Measurements from ENCODE around the gene LONP1.

Gene LONP1

DNA sequence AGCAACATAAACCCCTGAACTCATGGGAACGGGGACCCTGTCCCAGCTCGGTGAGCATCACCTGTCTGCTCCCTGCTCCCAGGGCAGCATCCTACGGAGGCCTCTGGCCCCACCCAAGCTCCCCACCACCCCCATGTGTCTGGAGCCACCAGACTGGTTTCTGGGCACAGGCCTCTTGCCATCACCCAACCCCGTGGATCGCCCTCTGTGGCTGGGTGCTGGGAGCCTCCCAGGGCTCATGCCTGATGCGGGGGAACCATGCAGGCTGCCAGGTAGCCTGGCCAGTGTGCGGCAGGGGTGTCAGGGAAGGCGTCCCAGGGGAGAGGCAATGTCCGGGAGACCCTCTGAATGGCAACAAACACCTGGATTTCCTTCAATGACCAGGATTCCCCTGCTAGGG, 42.4 kb downstream of the LONP1 start:
- DNase-seq = no peak

DNA sequence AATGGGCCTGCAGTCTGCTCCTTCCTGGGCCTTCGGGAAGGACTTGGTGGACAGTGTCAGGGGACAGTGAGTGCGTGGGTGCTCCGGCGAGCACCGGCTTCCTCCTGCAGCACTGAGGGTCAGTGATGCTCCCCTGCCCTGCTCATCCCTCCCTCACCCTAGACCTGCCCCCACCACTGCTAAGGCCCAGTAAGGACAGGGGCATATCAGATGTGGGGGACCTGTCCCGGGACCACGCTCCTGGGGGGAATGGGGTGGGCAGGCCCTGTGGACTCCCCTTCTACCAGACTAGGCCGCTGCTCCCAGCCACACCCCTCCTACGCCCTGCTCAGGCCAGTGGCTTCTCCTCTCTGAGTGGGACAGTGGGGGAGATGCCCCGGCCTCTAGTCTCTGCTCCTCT, 42.8 kb downstream of the LONP1 start:
- DNase-seq = no peak

DNA sequence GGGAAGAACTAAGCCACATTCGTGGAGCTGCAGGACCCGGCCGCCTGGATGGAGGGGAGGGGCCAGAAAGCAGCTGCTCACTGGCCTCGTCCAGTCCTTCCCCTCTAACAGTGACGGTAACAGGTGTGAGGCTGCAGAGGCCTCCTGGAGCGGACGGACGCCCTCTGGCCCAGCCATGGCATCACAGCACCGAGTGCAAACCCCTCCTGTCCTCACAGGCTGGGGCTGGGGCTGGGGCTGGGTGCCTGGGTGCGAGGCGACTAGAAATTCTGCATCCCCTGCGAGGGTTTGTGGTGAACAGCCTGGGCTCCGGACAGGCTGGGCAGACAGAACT, 43.2 kb downstream of the LONP1 start:
- DNase-seq = no peak

DNA sequence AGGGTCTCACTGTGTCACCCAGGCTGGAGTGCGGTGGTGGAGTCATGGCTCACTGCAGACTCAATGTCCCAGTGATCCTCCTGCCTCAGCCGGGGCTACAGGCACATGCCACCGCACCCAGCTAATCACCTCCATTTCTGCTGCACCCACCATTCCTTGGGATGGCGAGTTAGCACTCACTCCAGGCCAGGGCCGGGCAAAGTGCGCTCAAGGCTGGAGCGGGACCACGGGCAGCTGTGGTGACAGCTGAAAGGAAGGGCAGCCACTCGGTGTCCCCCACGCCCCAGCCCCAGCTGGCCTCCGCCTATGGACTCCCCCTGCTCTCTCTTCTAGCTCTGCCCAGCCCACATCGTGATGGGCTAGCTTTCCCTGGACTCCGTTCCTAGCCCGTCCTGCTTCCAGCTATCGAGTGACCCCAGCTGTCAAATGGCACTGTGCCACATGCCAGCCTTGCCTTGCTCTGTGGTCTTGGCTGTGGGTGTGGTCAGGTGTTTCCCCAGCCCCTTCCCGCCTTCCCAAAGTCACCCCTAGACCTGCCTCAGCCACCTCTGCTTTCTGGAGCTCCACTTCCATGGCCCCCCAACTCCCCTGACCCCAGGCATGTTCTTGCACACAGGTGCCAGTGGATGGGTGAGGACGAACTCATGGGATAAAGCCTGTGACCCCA, 43.7 kb downstream of the LONP1 start:
- no peak for DNase-seq

DNA sequence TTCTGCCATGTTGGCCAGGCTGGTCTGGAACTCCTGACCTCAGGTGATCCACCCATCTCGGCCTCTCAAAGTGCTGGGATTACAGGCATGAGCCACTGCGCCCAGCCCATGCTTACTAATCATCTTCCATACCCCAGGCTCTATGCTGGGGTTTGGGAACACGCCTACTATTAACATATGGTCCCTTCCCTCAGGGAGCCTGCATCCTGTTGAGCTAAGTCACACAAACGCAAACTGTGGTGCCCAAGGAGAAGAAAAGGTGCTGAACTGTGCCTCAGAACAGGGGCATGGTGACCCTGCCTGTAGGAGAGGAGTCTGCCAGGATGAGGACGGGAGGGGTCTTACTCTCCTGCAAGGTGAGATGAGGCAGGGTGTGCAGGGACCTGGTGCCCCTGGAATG, 45.2 kb downstream of the LONP1 start:
- DNase-seq = no peak

DNA sequence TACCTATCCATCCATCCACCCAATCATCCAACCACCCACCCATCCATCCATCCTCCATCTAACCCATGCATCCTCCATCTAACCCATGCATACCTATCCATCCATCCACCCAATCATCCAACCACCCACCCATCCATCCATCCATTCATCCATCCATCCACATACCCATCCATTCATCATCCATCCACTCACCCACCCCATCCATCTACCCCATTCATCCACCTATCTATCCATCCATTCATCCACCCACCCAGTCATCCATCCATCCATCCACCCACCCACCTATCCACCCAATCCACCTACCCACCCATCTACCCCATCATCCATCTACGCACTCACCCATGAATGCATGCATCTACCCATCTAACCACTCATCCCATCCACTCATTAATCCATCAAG, 46.2 kb downstream of the LONP1 start:
- no peak for DNase-seq

DNA sequence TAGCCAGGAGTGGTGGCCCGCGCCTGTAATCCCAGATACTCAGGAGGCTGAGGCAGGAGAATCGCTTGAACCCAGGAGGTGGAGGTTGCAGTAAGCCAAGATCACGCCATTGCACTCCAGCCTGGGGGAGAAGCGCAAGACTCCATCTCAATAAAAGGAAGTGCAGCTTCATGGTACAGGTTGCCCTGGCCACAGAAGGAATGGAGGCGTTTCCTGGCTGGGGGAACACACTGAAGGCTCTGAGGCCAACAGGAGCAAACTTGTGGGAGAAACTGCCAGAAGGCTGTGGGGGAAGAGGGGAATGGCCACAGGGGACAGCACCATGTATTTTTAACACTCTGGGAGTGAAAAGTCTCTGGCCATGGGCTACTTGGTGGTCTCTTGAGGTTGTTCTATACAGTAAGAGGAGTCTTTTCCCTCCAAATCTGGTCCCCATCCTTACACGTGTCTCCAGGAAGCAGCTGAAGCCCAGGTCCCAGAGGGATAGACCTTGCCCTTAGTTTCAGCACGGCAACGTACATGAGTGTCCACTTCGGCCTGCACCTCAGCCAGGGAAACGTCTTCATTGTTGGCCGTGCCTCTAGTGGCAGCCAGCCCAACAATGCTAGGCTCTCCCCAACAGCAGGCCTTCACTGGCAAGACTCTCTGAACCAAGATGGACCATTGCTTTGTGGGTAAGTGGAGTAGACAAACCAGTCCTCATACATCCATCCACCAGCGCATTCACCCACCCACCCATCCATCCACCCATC, 47.1 kb downstream of the LONP1 start:
- no peak for DNase-seq

DNA sequence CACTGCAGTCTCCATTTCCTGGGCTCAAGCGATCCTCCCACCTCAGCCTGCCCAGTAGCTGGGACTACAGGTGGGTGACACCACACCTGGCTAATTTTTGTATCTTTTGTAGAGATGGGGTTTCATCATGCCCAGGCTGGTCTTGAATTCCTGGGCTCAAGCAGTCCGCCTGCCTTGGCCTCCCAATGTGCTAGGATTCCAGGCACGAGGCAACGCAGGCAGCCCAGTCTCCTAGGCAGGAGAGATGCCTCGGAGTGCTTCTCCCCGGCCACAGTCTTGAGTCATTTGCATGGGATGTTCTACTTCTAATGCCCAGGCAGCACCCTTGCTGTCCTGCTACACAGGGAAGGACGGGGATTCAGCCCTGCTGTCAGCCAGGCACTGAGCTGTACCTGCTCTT, 48.3 kb downstream of the LONP1 start:
- no peak for DNase-seq

DNA sequence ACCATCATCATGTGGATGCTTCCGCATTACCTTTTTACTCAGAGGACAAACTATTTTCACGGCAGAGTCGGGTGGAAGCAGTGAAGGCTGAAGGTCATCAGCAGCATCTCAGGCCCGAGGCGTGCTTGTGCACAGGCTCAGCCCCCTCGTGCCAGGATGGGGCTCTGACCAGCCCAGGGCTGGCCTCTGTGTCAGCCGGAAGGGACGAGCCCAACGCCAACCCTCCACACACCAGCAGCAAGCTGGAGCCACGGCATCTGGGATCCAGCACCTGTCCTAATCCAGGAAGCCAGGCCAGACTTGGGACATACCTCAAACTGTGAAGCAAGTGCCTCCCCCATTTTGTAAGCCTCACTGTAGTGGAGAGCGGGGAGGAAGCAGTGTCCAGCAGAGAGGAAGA, 50.7 kb downstream of the LONP1 start:
- DNase-seq = no peak

DNA sequence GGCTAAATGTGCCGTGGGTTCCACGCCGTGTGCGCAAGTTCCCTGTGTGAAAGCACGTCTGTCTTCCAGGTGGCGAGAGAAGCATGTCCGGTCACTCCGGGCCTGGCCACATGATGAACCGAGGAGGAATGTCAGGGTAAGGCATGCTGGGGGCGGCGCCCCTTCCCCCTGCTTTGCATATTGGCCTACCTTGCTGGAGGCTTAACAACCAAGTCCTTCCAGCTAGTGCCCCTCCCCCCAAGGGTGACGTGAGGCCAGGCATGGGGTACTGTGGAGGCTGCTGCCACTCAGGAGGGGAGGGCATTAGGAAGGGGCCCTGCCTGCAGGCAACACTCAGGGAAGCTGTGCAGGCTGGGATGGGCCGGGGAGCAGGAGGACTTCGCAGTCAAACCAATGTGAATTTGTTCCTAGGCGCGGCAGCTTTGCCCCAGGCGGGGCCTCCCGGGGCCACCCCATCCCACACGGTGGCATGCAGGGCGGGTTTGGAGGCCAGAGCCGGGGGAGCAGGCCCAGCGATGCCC, 52.1 kb downstream of the LONP1 start:
- DNase-seq = no peak

DNA sequence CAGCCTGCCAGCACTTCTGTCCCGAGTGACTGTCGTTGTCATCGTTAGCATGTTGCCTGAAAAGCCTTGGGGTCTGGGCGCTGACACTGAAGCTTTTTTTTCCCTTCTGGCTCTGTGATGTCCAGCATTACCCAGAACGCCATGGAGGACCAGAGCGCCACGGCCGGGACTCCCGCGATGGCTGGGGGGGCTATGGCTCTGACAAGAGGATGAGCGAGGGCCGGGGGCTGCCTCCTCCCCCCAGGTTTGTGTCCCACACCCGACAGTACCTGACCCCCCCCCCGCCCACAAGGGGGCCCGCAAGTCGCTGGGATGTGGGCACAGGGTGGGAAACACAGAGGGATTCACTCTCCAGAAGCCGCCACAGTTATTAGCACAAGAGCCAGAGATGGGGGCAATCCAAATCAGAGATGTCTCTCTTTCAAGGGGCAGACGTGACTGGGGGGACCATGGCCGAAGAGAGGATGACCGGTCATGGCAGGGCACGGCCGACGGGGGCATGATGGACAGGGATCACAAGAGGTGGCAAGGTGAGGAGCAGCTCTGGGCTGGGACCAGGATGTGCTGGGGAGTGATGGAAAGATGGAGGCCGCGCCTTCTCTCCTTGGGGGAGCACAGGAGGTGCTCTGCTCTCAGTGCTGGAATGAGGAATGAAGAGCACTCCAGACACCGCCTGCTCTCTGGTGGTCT, 52.9 kb downstream of the LONP1 start:
- no peak for DNase-seq

DNA sequence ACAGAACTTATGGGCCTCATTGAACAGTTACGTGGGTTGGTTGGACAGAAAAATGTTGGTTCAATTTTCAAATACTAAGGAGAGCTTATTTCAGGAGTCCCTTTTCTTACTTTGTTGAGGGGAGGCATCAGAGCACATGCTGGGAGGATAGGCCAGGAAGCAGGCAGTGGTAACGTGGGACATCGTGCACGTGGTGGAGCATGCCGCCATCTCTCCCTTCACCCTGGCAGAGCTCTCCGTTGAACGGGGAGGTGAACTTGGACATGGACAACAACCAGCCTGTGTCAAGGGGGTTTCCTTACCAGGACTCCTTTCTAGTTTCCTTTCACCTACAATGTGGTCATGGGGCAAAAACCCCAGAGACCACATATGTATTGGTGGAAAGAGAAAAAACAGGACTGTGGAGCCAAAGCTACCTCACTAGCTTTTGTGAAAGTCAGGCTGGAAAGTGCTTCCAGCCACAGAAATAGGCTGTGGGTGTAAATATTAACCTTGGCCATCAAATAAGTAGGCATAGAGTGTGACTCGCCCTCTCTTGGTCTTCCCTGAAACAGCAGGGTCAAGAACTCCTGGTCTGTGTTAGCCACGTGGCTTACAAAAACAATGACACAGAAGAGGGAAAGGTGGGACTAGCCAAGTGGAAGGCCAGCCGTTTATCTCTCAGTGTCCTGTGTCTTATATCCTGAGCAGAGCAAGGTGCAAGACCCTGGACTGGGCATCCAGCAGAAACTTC, 54.0 kb downstream of the LONP1 start:
- DNase-seq = no peak

DNA sequence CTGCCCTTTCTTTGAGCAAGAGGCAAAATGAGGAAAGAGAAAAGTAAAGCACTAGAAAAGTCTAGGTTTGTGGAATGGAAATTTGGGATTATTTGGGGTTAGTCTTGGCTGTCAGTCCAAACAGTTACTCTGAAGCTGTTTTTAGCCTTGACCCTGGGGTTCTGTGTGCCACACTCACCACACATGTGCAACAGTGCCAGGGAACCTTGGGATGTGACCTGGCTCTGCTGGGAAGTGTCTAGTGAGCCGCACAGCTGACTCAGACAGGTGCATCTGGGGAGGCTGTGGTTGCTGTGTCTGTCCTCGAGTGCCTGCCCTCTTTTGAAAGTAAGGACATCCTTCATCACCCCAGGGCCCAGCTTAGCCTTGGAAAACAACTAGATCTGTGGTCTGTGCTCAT, 55.4 kb downstream of the LONP1 start:
- no peak for DNase-seq

DNA sequence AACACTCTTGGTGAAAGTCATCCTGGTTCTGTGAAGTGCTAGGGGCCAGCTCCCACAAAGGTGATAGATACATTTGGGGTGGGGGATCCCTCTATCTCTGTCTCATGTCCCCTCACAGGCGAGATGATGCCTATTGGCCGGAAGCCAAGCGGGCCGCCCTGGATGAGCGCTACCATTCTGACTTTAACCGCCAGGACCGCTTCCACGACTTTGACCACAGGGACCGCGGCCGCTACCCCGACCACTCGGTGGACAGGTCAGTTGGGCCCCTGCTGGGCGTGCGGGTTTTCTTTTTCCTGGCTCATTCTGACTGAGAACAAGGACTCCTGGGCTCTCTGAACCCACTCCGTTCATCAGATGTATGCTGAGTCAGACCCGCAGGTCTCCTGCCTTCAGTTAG, 56.0 kb downstream of the LONP1 start:
- no peak for DNase-seq

DNA sequence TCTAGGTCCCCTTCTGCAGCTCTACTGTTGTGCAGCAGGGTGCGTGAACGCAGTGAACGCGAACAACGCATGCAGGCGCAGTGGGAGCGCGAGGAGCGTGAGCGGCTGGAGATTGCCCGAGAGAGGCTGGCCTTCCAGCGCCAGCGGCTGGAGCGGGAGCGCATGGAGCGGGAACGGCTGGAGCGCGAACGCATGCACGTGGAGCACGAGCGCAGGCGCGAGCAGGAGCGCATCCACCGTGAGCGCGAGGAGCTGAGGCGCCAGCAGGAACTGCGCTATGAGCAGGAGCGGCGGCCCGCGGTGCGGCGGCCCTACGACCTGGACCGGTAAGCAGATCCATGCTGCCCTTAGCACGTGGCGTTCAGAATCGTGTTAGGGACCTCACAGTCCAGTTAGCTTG, 58.5 kb downstream of the LONP1 start:
- no peak for DNase-seq

DNA sequence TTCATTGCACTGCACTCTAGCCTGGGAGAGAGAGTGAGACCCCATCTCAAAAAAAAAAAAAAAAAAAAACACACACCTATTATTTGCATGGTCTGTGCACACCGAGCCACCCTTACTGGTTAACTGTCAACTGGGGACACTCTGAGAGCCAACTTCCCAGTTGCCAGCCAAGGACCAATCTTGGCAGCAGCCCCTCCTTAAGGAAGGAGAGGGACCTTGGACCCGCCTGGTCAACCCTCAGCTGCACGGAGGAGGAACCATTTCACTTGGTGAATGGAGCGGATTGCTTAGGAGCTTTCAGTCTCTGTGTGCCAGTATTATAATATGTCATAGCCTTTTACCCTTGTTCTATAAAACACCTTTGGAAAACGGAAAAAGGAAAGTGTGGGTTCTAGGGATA, 64.5 kb downstream of the LONP1 start:
- DNase-seq = no peak

DNA sequence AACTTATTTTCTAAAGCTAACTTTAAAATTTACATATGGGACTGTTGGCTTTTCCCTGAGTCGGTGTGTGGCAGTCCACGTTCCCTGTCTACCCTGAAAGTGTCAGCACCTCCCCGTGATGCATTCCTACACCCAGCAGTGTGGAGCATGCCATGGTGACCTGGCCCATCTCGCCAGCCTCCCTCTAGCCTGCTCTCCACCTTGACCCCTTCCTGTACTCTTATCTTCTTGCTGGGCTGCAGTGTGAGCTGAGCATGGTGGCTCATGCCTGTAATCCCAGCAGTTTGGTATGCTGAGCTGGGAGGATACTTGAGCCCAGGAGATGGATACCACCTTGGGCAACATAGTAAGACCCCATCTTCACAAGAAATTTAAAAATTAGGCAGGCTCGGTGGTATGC, 65.0 kb downstream of the LONP1 start:
- DNase-seq = no peak

DNA sequence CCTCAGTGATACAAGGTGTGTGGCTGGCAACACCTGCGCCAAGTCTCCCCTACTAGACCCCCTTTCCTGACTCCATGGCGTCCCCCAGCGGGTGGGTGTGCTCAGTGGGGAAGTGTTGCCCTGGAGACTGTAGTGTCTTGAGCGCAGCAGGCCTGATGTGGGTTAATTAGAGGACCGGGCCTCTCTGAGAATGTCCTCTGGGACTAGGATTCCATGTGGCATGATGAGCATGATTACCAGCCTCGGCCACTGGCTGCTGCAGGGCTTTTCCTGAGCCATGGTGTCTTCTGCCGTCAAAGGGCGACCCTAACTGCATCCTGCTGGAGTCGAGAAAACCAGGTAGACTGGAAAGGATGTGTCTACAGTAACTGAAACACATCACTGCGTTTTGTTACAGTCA, 67.7 kb downstream of the LONP1 start:
- DNase-seq = no peak

DNA sequence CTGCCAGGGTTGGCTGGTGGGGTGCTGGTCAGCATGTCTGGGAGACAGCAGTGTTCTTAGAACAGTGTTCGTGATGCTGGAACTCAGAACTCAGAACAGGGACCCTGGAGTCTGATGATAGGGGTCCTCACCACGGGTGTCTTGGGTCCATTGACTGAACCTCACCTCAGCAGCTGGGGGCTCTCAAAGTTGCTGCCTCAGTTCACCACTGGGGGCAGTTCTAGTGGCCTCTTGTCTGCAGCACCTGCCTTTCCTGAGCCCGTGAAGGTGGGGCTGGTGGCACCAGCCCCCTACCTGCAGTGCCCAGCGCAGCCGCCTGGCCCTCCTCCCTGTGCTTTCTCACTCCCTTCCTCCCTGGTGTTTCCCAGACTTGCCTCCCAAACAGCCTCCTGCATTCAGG, 68.6 kb downstream of the LONP1 start:
- no peak for DNase-seq

DNA sequence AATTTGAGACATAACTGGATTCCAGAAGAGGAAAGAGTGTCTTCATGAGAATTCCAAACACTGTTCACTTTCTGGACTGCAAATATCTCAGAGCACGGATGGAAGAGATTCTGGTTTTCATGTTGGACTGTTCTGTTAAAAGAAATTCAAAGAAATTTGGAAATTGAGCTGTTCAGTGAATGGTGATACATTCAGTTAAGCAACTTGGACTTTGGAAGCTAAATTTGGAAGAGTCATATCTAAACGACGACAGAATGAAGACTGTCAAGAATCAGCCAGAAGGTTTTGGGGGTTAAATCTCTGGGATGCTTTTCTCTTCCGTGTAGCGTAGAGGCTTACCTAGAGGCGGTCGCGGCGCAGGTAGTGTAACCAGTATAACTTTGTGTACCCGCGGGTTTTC, 71.5 kb downstream of the LONP1 start:
- DNase-seq = no peak

DNA sequence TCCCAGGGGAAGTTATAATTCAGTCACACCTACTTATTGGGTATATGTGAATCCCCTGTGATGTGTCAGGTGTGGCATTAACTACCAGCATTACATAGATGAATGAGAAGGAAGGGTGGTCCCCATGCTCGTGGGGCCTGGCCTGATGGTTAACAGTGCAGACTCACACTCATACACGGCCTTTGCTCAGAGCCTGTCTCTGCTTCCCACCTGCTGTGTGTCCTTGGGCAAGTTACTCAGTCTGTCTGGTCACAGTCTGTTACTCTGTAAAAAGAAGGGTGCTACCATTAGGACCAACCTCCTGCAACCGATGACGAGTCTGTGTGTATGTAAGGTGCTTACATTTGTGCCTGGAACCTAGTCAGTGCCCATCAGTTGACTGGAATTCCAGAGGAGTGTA, 73.2 kb downstream of the LONP1 start:
- DNase-seq = no peak

DNA sequence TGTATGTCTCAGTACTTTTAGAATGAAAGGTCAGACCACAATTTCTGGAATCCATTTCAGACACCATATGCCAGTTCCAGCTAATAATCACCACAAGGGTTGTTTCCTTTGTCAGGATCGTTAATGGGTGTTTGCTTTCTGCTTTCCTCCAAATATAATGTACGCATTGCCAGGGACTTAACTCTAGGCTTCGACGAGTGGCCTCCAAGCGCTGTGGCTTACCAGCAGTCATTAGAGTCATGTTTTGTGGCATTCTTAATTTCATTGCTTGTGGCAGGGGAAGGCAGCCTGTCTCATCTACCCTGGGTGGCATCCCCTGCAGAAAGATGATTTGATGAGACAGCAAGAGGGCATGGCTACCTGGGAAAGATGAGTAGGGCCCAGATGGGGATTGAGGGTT, 74.5 kb downstream of the LONP1 start:
- DNase-seq = peak in 2 of 3 experiments; percentile 50 to 86

DNA sequence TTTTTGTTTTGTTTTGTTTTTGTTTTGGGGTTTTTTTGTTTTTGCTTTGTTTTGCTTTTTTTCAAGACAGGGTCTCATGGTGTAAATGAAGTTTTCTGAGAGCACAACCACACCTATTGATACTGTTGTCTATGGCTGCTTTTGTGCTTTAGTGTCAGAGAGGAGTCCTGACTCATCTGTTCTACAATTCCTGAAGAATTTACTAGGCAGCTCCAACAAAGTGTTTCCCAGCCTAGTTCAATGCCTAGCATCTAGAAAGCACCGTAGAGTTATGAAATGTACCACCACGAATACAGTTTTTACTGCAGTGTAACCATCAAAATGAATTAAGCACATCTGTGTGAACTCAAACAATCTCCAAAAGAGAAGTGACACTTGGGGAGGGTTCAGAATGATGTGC, 75.9 kb downstream of the LONP1 start:
- no peak for DNase-seq

DNA sequence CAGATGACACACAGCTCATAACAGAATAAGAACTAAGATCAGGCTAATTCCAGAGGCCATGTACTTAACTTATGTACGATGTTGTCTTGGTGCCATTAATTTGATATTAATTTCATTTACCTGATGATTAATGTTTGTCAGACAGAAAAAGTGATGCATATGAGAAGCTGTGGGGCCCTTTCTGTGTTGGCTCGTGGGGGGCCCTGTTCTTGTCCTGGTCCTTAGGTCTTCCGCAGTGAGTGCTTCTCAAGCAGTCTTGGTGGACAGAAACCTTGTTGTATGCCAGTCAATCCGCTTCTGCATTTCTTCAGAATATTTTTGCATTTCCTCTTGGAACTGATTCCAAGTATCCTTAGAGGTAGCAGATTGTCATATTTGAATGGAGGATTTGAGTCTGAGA, 76.9 kb downstream of the LONP1 start:
- DNase-seq = no peak

All from NCI-H1417 (cell line).